H1 (cell line): ENCODE measurements around the gene CDH2.

Experiments
- ATF3 ChIP-seq: IDR thresholded peaks from 2 replicates; pipeline ENCODE4 v1.6.1; 2011; ENCODE audit warnings: low read depth, mild to moderate bottlenecking, low read length; ENCODE audit not compliant: insufficient read depth
- BRCA1 ChIP-seq: IDR thresholded peaks from 2 replicates; pipeline ENCODE4 v1.6.1; 2012; ENCODE audit warnings: low read depth, low read length, improper control_type of control experiment
- CTCF ChIP-seq, 3 experiments: IDR thresholded peaks; 1 replicate in 2 of 3; 2 replicates in 1 of 3; pipeline versions ENCODE4 v1.5.1 to v1.6.1; 2011; ENCODE audit warnings: low read length in 3 of 3, mild to moderate bottlenecking in 3 of 3, inconsistent platforms in 2 of 3, low read depth in 1 of 3, moderate library complexity in 1 of 3; ENCODE audit not compliant: insufficient read depth in 1 of 3; ENCODE audit errors: control extremely low read depth in 1 of 3
- EP300 ChIP-seq, 2 experiments: IDR thresholded peaks; 1 replicate in 1 of 2; 2 replicates in 1 of 2; pipeline ENCODE4 v1.6.1; 2011 to 2012; ENCODE audit warnings: low read depth in 2 of 2, low read length in 2 of 2, mild to moderate bottlenecking in 2 of 2, borderline replicate concordance in 1 of 2, inconsistent platforms in 1 of 2, moderate library complexity in 1 of 2
- EZH2 ChIP-seq: fragments of 200-600 bp; sonication (generic); IDR thresholded peaks from 2 replicates; pipeline ENCODE4 v1.7.1; 2012; ENCODE audit warnings: low read depth, mild to moderate bottlenecking, moderate library complexity, low read length, inconsistent platforms; ENCODE audit not compliant: severe bottlenecking
- KDM5A ChIP-seq: fragments of 200-600 bp; IDR thresholded peaks from 2 replicates; pipeline ENCODE4 v1.7.1; 2012; ENCODE audit warnings: mild to moderate bottlenecking, low read length, inconsistent platforms, mixed read lengths
- NRF1 ChIP-seq: IDR thresholded peaks from 2 replicates; pipeline ENCODE4 v1.6.1; 2011; ENCODE audit warnings: mild to moderate bottlenecking, low read depth, low read length, improper control_type of control experiment
- POLR2A ChIP-seq, 2 experiments: IDR thresholded peaks; 1 replicate in 1 of 2; 2 replicates in 1 of 2; pipeline ENCODE4 v1.6.1; 2011; ENCODE audit warnings: low read depth in 2 of 2, low read length in 2 of 2, mild to moderate bottlenecking in 2 of 2; ENCODE audit errors: control extremely low read depth in 1 of 2
- TCF12 ChIP-seq: IDR thresholded peaks from 2 replicates; pipeline ENCODE4 v1.6.1; 2011; ENCODE audit warnings: low read depth, mild to moderate bottlenecking, low read length
- YY1 ChIP-seq: IDR thresholded peaks from 2 replicates; pipeline ENCODE4 v1.6.1; 2011; ENCODE audit warnings: low read depth, mild to moderate bottlenecking, low read length

- no peak for TF ChIP-seq NRF1
- no peak for TF ChIP-seq YY1
- no peak for TF ChIP-seq CTCF (IDR thresholded peaks at IDR 0.05; ENCODE audit: control extremely low read depth in 1 of 3, insufficient read depth in 1 of 3, low read depth in 1 of 3, low read length in 3 of 3)
- no peak for TF ChIP-seq KDM5A
- no peak for TF ChIP-seq POLR2A (IDR thresholded peaks at IDR 0.05; ENCODE audit: control extremely low read depth in 1 of 2, low read depth in 2 of 2, low read length in 2 of 2)
- no peak for TF ChIP-seq EZH2
- TF ChIP-seq EP300 (IDR thresholded peaks at IDR 0.05; ENCODE audit: borderline replicate concordance in 1 of 2, low read depth in 2 of 2, low read length in 2 of 2): no peak
- TF ChIP-seq ATF3: no peak
- TF ChIP-seq BRCA1: no peak
- no peak for TF ChIP-seq TCF12
Observed at GRCh38 chr18:28012336-28012735, 164.6 kb downstream of the CDH2 start.
